ENCODE data around the gene SLC9A9. TPM values are rescaled to one million over a fixed set of nuclear protein-coding genes. Genes with fewer than 3 reads are reported as not detected.

SLC9A9 gene
- total and polyA plus RNA-seq, 10 of the 15 experiments (the other 5 are each of a cell fraction or from before 2014, with no cell fraction given), result 3.5 to 14.2 (median 9.3) TPM

DNA sequence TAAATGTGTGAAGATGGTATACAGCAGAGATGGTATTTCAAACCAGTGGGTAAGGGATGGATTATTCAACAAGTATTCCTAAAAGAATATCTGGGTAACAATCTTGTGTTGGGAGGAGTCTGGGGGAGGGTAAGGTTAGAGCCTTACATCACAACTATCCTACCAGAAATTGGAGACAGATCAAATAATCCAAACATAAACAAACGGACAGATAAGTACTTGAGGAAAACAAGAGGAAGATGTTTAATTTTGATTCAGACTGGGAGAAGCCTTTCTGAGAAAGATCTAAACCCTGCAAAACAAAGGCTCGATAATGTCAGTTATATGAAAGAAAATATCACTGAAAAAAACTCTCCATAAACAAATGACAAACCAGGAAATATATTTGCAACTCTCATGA is 77.9 kb downstream of the SLC9A9 start:
- in situ Hi-C loops (cut with MboI) (loop anchor here (10.0 kb wide), 1 partner anchor 184 kb away; no protein-coding TSS in a partner anchor), intact Hi-C loops (cut with micrococcal nuclease; ENCODE audit: unreplicated experiment) (no loop called here)
- Histone ChIP-seq H3K27me3 (replicated peaks in 1 of 2; ENCODE audit: control insufficient read depth in 2 of 2, insufficient read depth in 2 of 2, low read length in 1 of 2) (no peaks in the 10 kb centered on the region), H3K4me2 (ENCODE audit: control insufficient read depth, insufficient read depth) (no peak overlapping the region), H3K36me3 (ENCODE audit: control insufficient read depth in 2 of 2, insufficient read depth in 2 of 2, low read length in 1 of 2) (no peaks in the 10 kb centered on the region), H3K9me3 (replicated peaks; ENCODE audit: control insufficient read depth, insufficient read depth, low read length) (no peaks in the 10 kb centered on the region), H2AFZ (ENCODE audit: control insufficient read depth, low read depth, low read length) (no peak overlapping the region), H4K20me1 (ENCODE audit: control insufficient read depth, insufficient read depth) (no peaks in the 10 kb centered on the region), H3K4me1 (ENCODE audit: control insufficient read depth, insufficient read depth, low read length) (no peaks in the 10 kb centered on the region), H3K4me3 (no peak overlapping the region), H3K79me2 (ENCODE audit: control insufficient read depth, insufficient read depth, low read length) (no peaks in the 10 kb centered on the region), H3K9ac (ENCODE audit: control insufficient read depth, insufficient read depth, low read length) (no peak overlapping the region), H3K27ac (ENCODE audit: control insufficient read depth, insufficient read depth) (no peak overlapping the region)
- ChIA-PET SMC1A (ENCODE audit: uncharacterized antibody, unreplicated experiment) (no interaction called here), RAD21 (ENCODE audit: unreplicated experiment) (no interaction called here), POLR2A (no interaction called here), CTCF (no interaction called here)
- BruUV-seq (replicated peaks), result no TSS peak
- no peak for ATAC-seq
- WGBS (ENCODE audit: insufficient coverage, insufficient replicate concordance, low lambda C conversion rate, missing lambda C conversion rate), result 91% methylated on average over 2 of the region's 2 CpGs
- no peak for DNase-seq (ENCODE audit: low read depth, low spot score)
- no peak for FAIRE-seq
- TF ChIP-seq, protein P1, sequence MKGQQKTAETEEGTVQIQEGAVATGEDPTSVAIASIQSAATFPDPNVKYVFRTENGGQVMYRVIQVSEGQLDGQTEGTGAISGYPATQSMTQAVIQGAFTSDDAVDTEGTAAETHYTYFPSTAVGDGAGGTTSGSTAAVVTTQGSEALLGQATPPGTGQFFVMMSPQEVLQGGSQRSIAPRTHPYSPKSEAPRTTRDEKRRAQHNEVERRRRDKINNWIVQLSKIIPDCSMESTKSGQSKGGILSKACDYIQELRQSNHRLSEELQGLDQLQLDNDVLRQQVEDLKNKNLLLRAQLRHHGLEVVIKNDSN (IDR thresholded peaks at IDR 0.05; ENCODE audit: borderline replicate concordance, extremely low read length, insufficient read depth, low read depth, low read length), result no peak
- TF ChIP-seq ZBED1 (IDR thresholded peaks at IDR 0.05; ENCODE audit: borderline replicate concordance) (no peak), NFYA (IDR thresholded peaks at IDR 0.05; ENCODE audit: borderline replicate concordance, low read depth, low read length) (no peak), MXI1 (IDR thresholded peaks at IDR 0.05; ENCODE audit: low read depth, low read length) (no peak), PAX8 (IDR thresholded peaks at IDR 0.05) (no peak), CBX5 (IDR thresholded peaks at IDR 0.05; ENCODE audit: low read depth) (no peak), MTA2 (IDR thresholded peaks at IDR 0.05; ENCODE audit: low read depth) (no peak), ZNF274 (IDR thresholded peaks at IDR 0.05; ENCODE audit: insufficient read depth, insufficient read length) (no peak)
- TF ChIP-seq, protein P2, sequence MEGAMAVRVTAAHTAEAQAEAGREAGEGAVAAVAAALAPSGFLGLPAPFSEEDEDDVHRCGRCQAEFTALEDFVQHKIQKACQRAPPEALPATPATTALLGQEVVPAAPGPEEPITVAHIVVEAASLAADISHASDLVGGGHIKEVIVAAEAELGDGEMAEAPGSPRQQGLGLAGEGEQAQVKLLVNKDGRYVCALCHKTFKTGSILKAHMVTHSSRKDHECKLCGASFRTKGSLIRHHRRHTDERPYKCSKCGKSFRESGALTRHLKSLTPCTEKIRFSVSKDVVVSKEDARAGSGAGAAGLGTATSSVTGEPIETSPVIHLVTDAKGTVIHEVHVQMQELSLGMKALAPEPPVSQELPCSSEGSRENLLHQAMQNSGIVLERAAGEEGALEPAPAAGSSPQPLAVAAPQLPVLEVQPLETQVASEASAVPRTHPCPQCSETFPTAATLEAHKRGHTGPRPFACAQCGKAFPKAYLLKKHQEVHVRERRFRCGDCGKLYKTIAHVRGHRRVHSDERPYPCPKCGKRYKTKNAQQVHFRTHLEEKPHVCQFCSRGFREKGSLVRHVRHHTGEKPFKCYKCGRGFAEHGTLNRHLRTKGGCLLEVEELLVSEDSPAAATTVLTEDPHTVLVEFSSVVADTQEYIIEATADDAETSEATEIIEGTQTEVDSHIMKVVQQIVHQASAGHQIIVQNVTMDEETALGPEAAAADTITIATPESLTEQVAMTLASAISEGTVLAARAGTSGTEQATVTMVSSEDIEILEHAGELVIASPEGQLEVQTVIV (IDR thresholded peaks at IDR 0.05; ENCODE audit: borderline replicate concordance, partially characterized antibody), result no peak
- TF ChIP-seq, protein P3, sequence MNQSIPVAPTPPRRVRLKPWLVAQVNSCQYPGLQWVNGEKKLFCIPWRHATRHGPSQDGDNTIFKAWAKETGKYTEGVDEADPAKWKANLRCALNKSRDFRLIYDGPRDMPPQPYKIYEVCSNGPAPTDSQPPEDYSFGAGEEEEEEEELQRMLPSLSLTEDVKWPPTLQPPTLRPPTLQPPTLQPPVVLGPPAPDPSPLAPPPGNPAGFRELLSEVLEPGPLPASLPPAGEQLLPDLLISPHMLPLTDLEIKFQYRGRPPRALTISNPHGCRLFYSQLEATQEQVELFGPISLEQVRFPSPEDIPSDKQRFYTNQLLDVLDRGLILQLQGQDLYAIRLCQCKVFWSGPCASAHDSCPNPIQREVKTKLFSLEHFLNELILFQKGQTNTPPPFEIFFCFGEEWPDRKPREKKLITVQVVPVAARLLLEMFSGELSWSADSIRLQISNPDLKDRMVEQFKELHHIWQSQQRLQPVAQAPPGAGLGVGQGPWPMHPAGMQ (IDR thresholded peaks at IDR 0.05; ENCODE audit: borderline replicate concordance), result no peak
- TF ChIP-seq, protein P4, sequence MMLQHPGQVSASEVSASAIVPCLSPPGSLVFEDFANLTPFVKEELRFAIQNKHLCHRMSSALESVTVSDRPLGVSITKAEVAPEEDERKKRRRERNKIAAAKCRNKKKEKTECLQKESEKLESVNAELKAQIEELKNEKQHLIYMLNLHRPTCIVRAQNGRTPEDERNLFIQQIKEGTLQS (IDR thresholded peaks at IDR 0.05; ENCODE audit: borderline replicate concordance, extremely low read depth, low read depth, low read length), result no peak
- TF ChIP-seq, protein P5, sequence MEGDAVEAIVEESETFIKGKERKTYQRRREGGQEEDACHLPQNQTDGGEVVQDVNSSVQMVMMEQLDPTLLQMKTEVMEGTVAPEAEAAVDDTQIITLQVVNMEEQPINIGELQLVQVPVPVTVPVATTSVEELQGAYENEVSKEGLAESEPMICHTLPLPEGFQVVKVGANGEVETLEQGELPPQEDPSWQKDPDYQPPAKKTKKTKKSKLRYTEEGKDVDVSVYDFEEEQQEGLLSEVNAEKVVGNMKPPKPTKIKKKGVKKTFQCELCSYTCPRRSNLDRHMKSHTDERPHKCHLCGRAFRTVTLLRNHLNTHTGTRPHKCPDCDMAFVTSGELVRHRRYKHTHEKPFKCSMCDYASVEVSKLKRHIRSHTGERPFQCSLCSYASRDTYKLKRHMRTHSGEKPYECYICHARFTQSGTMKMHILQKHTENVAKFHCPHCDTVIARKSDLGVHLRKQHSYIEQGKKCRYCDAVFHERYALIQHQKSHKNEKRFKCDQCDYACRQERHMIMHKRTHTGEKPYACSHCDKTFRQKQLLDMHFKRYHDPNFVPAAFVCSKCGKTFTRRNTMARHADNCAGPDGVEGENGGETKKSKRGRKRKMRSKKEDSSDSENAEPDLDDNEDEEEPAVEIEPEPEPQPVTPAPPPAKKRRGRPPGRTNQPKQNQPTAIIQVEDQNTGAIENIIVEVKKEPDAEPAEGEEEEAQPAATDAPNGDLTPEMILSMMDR (IDR thresholded peaks at IDR 0.05 in 2 of 3, conservative IDR thresholded peaks at IDR 0.05 in 1 of 3; ENCODE audit: control insufficient read depth in 2 of 3, extremely low read depth in 1 of 3, insufficient read depth in 1 of 3, low read depth in 3 of 3, low read length in 3 of 3), result no peak
- TF ChIP-seq, protein P6, sequence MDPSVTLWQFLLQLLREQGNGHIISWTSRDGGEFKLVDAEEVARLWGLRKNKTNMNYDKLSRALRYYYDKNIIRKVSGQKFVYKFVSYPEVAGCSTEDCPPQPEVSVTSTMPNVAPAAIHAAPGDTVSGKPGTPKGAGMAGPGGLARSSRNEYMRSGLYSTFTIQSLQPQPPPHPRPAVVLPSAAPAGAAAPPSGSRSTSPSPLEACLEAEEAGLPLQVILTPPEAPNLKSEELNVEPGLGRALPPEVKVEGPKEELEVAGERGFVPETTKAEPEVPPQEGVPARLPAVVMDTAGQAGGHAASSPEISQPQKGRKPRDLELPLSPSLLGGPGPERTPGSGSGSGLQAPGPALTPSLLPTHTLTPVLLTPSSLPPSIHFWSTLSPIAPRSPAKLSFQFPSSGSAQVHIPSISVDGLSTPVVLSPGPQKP (IDR thresholded peaks at IDR 0.05; ENCODE audit: low read depth, low read length), result no peak
- TF ChIP-seq, protein P7, sequence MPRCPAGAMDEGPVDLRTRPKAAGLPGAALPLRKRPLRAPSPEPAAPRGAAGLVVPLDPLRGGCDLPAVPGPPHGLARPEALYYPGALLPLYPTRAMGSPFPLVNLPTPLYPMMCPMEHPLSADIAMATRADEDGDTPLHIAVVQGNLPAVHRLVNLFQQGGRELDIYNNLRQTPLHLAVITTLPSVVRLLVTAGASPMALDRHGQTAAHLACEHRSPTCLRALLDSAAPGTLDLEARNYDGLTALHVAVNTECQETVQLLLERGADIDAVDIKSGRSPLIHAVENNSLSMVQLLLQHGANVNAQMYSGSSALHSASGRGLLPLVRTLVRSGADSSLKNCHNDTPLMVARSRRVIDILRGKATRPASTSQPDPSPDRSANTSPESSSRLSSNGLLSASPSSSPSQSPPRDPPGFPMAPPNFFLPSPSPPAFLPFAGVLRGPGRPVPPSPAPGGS (IDR thresholded peaks at IDR 0.05; ENCODE audit: borderline replicate concordance, insufficient read depth, low read depth, low read length, poor library complexity, severe bottlenecking), result no peak
